Left renal cortex interstitium (tissue), 4 donors: ENCODE results near the gene EML4. TPM values are rescaled to one million over a fixed set of nuclear protein-coding genes. Genes with fewer than 3 reads are reported as not detected.

Experiments used
- DNase-seq, 4 donors: peaks; one replicate each; pipeline ENCODE4 v3.0.0-alpha.2; 2013; ENCODE audit warnings: low read depth in 4 of 4, low spot score in 2 of 4, missing footprints in 1 of 4
- polyA plus RNA-seq, 4 donors: library from polyadenylated mRNA; unstranded; fragments of 120-200 nt; gene quantifications; one replicate each; pipeline ENCODE4 v1.2.1, GENCODE V29; 2013; ENCODE audit not compliant: insufficient read length in 4 of 4

EML4 gene
- polyA plus RNA-seq, 4 donors: 96.8 to 136 (median 111) TPM

- DNase-seq: no peak
These were observed 49.6 kb downstream of the EML4 start for GRCh38 chr2:42218712-42219111.

- no peak for DNase-seq
These were observed 50.0 kb downstream of the EML4 start for GRCh38 chr2:42219160-42219559.

- DNase-seq: no peak
These were observed 51.4 kb downstream of the EML4 start for GRCh38 chr2:42220566-42220965.

GRCh38 chr2:42223067-42223854 lies 54.1 kb downstream of the EML4 start:
- DNase-seq: no peak

- no peak for DNase-seq
These were observed 54.7 kb downstream of the EML4 start for GRCh38 chr2:42223855-42224268.

- no peak for DNase-seq
These were observed 55.4 kb downstream of the EML4 start for GRCh38 chr2:42224422-42225067.

- DNase-seq: no peak
These were observed 56.4 kb downstream of the EML4 start for GRCh38 chr2:42225573-42225972.

- DNase-seq: no peak
These were observed 58.3 kb downstream of the EML4 start for GRCh38 chr2:42227491-42227890.

GRCh38 chr2:42228101-42228500 lies 58.9 kb downstream of the EML4 start:
- DNase-seq: no peak

GRCh38 chr2:42229949-42230348 lies 60.8 kb downstream of the EML4 start:
- DNase-seq: no peak

GRCh38 chr2:42230891-42231290 lies 61.7 kb downstream of the EML4 start:
- DNase-seq: peak in 1 of 4 donors; percentile 33

- DNase-seq: no peak
These were observed 62.9 kb downstream of the EML4 start for GRCh38 chr2:42232024-42232423.

- no peak for DNase-seq
These were observed 64.9 kb downstream of the EML4 start for GRCh38 chr2:42233976-42234441.

- no peak for DNase-seq
These were observed 67.8 kb downstream of the EML4 start for GRCh38 chr2:42236911-42237310.

- no peak for DNase-seq
These were observed 69.6 kb downstream of the EML4 start for GRCh38 chr2:42238644-42239288.

GRCh38 chr2:42239289-42239661 lies 70.1 kb downstream of the EML4 start:
- no peak for DNase-seq

- no peak for DNase-seq
These were observed 70.7 kb downstream of the EML4 start for GRCh38 chr2:42239811-42240210.

GRCh38 chr2:42241517-42241916 lies 72.4 kb downstream of the EML4 start:
- no peak for DNase-seq

- DNase-seq: no peak
These were observed 74.1 kb downstream of the EML4 start for GRCh38 chr2:42243297-42243696.

GRCh38 chr2:42244520-42244919 lies 75.4 kb downstream of the EML4 start:
- no peak for DNase-seq

- no peak for DNase-seq
These were observed 76.2 kb downstream of the EML4 start for GRCh38 chr2:42245396-42245795.

GRCh38 chr2:42246562-42246961 lies 77.4 kb downstream of the EML4 start:
- no peak for DNase-seq
